BE2C (cell line): Measurements from ENCODE around the gene C3orf70.
"Not testable (repeated sequence)": the region's sequence is repeated elsewhere in the genome, so short reads cannot be mapped to it uniquely, and the experiment has no call there.

Source experiments
- DNase-seq: peaks from one replicate; pipeline ENCODE4 v3.0.0-alpha.2; 2020
- H3K27me3 ChIP-seq: fragments of 250-450 bp; sonication (Bioruptor Pico); 2 replicates; pipeline ENCODE4 v1.5.1; 2020; ENCODE audit warnings: mild to moderate bottlenecking
- H3K36me3 ChIP-seq: fragments of 250-450 bp; sonication (Bioruptor Pico); 2 replicates; pipeline ENCODE4 v1.5.1; 2020; ENCODE audit warnings: mild to moderate bottlenecking
- H3K4me1 ChIP-seq: fragments of 250-450 bp; sonication (Bioruptor Pico); 2 replicates; pipeline ENCODE4 v1.5.1; 2020
- H3K4me3 ChIP-seq: 2 replicates; pipeline ENCODE4 v1.5.1; 2011; ENCODE audit warnings: low read depth, low read length
- H3K9me3 ChIP-seq: fragments of 250-450 bp; sonication (Bioruptor Pico); 2 replicates; pipeline ENCODE4 v1.5.1; 2020
- TF ChIP-seq, protein P1 (sequence below): IDR thresholded peaks from 2 replicates; pipeline ENCODE4 v1.5.1; 2012; ENCODE audit warnings: mild to moderate bottlenecking, low read depth, low read length

C3orf70 gene

DNA sequence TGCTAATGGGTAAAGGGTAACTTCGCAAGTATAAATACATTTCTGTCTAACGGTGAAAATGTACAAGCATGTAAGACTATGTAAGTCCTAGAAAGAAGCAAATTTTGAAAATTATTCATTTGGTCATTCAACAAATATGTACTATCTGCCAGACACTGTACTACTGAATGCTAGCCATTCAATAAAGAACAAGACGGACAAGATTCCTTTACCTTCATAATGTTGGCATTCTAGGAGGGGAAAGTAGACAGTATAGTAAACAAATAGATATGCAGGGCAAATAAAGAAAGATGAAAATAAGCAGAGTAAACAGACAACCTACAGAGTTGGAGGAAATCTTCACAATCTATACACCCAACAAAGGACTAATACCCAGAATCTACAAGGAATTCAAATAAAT, 32.7 kb downstream of the C3orf70 start:
- DNase-seq, result no peak
- H3K9me3 ChIP-seq, result no peaks in the 10 kb centered on the region
- peaks cover 11% of the 10 kb centered on the region; the same call in 1 of the 2 replicates for H3K27me3 ChIP-seq
- H3K4me3 ChIP-seq, result no peak overlapping the region
- TF ChIP-seq, protein P1, sequence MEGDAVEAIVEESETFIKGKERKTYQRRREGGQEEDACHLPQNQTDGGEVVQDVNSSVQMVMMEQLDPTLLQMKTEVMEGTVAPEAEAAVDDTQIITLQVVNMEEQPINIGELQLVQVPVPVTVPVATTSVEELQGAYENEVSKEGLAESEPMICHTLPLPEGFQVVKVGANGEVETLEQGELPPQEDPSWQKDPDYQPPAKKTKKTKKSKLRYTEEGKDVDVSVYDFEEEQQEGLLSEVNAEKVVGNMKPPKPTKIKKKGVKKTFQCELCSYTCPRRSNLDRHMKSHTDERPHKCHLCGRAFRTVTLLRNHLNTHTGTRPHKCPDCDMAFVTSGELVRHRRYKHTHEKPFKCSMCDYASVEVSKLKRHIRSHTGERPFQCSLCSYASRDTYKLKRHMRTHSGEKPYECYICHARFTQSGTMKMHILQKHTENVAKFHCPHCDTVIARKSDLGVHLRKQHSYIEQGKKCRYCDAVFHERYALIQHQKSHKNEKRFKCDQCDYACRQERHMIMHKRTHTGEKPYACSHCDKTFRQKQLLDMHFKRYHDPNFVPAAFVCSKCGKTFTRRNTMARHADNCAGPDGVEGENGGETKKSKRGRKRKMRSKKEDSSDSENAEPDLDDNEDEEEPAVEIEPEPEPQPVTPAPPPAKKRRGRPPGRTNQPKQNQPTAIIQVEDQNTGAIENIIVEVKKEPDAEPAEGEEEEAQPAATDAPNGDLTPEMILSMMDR, result no peak
- H3K36me3 ChIP-seq, result no peaks in the 10 kb centered on the region
- H3K4me1 ChIP-seq, result no peaks in the 10 kb centered on the region; the same call in 1 of the 2 replicates

DNA sequence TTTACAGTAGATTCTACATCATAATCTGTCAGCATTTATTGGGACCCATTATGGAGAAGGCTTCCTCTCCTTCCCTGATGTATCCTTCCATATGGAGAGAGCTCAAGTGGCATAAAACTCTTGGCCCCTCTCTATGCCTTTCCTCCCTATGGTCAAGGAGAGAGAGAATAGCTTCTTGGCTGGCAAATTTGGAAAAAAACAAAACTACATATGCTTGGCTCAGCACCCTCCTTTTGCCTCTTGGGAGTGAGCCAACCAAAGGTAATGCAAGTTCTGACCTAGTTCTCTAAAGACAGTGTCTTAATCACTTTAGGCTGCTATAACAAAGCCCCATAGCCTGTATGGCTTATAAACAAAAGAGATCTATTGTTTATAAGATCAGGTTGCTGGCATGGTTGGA, 37.5 kb downstream of the C3orf70 start:
- TF ChIP-seq, protein P1, result no peak
- no peak for DNase-seq
- Histone ChIP-seq H3K4me1 (no peaks in the 10 kb centered on the region; the same call in 1 of the 2 replicates), H3K4me3 (no peak overlapping the region), H3K27me3 (peaks cover 11% of the 10 kb centered on the region; the same call in 1 of the 2 replicates), H3K9me3 (no peaks in the 10 kb centered on the region), H3K36me3 (no peaks in the 10 kb centered on the region)

- peaks cover 11% of the 10 kb centered on the region; the same call in 1 of the 2 replicates for H3K27me3 ChIP-seq
- TF ChIP-seq, protein P1, result no peak
Measured at GRCh38 chr3:185114756-185115155, 38.1 kb downstream of the C3orf70 start.

GRCh38 chr3:185112186-185112585, 40.7 kb downstream of the C3orf70 start:
- Histone ChIP-seq H3K4me1 (no peaks in the 10 kb centered on the region; the same call in 1 of the 2 replicates), H3K27me3 (no peaks in the 10 kb centered on the region; the same call in 1 of the 2 replicates), H3K4me3 (no peak overlapping the region), H3K36me3 (no peaks in the 10 kb centered on the region), H3K9me3 (no peaks in the 10 kb centered on the region)
- no peak for DNase-seq
- TF ChIP-seq, protein P1, result no peak

More at GRCh38 chr3:185114756-185115155, 38.1 kb downstream of the C3orf70 start:
- H3K9me3 ChIP-seq, result no peaks in the 10 kb centered on the region
- H3K36me3 ChIP-seq, result no peaks in the 10 kb centered on the region
- H3K4me3 ChIP-seq, result no peak overlapping the region
- DNase-seq, result no peak
- no peaks in the 10 kb centered on the region; the same call in 1 of the 2 replicates for H3K4me1 ChIP-seq

GRCh38 chr3:185109012-185109411, 43.8 kb downstream of the C3orf70 start:
- not testable (repeated sequence) for H3K4me3 ChIP-seq, DNase-seq, H3K36me3 ChIP-seq, H3K9me3 ChIP-seq, H3K4me1 ChIP-seq, H3K27me3 ChIP-seq

DNA sequence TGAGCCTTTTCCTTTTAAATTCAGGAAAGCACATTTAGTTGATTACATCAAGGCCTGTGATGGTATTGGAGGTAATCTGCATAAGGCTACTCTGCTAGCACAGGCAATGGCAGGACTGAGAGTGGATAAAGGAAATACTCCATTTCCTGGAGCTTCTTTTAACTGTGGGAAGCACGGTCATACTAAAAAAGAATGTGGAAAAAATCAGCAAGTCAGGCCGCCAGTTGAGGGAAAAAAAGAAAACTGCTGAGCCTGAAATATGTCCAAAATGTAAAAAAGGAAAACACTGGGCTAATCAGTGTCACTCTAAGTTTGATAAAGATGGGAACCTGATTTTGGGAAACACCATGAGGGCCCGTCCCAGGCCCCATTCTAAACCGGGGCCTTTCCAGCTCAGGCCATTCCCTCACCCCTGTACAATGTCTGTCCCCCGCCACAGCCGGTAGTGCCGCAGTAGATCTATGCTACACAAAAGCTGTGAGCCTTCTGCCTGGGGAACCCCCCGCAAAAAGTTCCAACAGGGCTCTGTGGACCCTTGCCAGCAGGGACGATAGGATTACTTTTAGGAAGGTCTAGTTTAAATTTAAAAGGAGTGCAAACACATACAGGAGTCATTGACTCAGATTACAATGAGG, 46.5 kb downstream of the C3orf70 start:
- H3K27me3 ChIP-seq, DNase-seq, H3K4me3 ChIP-seq, H3K4me1 ChIP-seq, H3K9me3 ChIP-seq, H3K36me3 ChIP-seq: not testable (repeated sequence)

DNA sequence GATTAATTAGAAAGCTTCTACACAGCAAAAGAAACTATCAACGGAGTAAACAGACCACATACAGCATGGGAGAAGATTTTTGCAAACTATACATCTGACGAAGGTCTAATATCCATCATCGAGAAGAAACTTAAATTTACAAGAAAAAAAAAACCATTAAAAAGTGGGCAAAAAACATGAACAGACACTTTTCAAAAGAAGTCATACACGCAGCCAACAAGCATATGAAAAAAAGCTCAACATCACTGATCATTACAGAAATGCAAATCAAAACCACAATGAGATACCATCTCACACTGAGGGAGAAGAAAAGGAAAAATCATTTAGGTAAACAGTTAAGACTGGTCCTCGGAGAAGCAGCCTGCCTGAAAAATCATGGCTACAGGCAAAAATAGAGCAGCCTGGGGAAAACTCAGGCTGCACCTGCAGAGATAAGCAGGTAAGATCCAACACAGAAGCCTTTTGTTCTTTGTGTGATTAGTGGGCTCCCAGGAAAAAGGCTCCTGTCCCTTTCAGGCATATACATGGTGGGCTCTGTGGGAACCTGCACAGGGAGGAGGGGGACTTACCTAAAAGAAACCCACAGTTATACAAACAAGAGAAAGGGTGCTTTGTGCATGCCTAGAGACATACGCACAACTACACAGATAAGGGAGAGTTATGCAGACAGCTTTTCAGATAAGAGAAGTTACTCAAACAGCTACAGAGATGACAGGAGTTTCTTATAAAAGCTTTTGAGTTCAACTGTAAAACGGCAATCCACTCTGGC, 49.3 kb downstream of the C3orf70 start:
- TF ChIP-seq, protein P1, result no peak
- H3K27me3 ChIP-seq, result peaks cover 8% of the 10 kb centered on the region
- H3K36me3 ChIP-seq, result no peaks in the 10 kb centered on the region
- DNase-seq, result no peak
- H3K4me1 ChIP-seq, result no peaks in the 10 kb centered on the region
- H3K4me3 ChIP-seq, result no peak overlapping the region
- no peaks in the 10 kb centered on the region for H3K9me3 ChIP-seq
